GM21576 (cell line): ENCODE measurements around the gene SLC29A3.

Source experiments
- ATAC-seq: cut with Tn5 transposase; IDR thresholded peaks from one replicate; pipeline ENCODE4 v1.9.1; 2021; ENCODE audit warnings: mild to moderate bottlenecking, moderate library complexity; ENCODE audit not compliant: unreplicated experiment

The SLC29A3 gene

GRCh38 chr10:71319800-71320392, 837 bp downstream of the SLC29A3 start:
- ATAC-seq = no peak

- ATAC-seq = no peak
These were observed 1.5 kb downstream of the SLC29A3 start for GRCh38 chr10:71320592-71320991.

DNA sequence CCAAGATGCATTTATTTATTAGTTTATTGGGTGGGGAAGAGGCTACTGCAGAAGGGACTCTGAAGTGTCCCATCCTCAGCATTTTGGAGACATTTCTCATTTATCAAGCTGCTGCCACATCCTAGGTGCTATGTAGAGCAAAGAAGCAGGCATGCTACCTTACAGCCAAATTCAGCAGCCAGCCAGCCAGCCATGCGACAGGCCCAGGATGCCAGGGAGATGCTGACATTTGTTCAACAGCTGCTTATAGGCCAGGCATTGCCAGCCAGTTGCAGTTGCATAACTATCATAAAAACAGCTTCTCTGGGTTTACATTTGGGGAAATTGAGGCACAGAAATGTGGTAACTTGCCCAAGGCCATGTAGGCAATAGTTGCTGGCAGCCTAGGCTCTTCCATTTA, 2.3 kb downstream of the SLC29A3 start:
- no peak for ATAC-seq

GRCh38 chr10:71323407-71323806, 4.3 kb downstream of the SLC29A3 start:
- no peak for ATAC-seq

GRCh38 chr10:71324743-71325142, 5.7 kb downstream of the SLC29A3 start:
- no peak for ATAC-seq

DNA sequence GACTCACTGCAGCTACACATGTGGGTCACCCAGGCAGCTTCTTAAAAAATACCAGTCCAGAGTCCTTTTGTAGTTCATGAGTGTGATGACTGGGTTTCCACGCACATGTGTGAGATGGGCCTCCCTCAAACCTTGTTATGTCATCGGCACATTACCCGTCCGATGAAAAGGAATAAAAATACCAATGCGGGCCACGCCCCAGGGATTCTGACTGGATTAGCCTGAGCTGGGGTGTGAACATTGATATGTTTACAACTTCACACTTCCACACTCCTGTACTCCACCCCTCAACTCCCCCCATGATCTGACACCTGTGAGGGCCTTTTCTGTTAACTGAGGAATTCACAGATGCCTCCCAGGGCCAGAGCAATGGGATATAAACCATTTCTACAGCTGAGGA, 6.2 kb downstream of the SLC29A3 start:
- no peak for ATAC-seq

DNA sequence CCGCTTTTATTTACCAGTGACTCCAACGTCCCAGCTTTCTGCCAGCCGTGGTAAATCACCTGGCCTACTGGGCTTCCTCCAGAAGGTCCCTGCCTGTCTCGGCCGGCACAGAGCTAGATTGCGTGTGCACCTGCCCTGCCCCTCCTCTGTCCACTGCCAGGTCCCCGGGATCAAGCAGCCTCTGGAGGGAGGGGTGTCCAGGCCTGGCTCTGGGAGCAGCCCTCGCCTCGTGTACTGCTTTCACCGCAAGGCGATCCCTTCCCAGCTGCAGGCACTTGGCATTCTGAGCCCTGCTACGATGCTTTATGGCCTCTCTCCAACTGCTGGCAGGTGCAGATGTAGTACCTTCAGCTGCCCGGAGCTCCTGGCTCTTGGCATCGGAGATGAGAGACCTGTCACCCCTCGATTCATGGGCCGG, 7.4 kb downstream of the SLC29A3 start:
- no peak for ATAC-seq

GRCh38 chr10:71330789-71331404, 11.8 kb downstream of the SLC29A3 start:
- no peak for ATAC-seq

- ATAC-seq = no peak
These were observed 12.7 kb downstream of the SLC29A3 start for GRCh38 chr10:71331736-71332135.

- no peak for ATAC-seq
These were observed 13.4 kb downstream of the SLC29A3 start for GRCh38 chr10:71332466-71332865.

DNA sequence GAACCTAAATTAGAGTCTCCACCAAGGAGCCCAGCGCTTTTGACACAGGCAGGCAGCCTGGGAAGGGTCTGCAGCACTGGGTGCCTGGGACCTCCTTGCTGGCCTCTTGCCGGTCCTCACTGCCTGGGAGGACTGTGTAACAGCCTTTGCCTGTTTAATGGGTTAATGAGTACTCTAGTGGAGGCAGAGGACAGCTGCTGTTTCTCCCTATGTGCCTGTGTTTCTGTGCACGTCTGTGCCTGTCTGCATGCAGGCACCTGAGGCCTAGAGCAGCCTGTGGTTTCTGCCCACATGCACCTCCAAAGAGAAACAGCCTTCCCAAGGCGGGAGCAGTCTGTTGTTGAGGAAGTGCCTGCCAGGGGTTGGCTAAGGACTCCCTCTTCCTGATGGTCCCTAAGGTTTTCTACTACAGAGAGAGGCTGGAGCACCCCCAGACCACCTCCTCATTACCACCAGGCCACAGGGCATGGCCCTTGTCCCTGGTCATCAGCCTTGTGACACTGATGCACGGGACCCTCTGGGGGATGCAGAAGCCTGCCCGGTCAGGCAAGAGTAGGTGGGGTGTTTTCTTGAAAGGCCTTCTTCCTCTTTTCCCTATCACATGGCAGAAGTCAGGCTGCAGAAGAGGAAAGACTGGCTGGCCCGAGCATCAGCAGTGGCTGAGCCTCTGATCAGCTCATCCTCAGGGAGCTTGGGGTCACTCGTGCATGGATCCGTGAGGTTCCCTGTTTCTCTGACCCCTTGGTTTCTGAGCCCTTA, 14.2 kb downstream of the SLC29A3 start:
- no peak for ATAC-seq

- ATAC-seq = no peak
These were observed 15.2 kb downstream of the SLC29A3 start for GRCh38 chr10:71334221-71334791.

DNA sequence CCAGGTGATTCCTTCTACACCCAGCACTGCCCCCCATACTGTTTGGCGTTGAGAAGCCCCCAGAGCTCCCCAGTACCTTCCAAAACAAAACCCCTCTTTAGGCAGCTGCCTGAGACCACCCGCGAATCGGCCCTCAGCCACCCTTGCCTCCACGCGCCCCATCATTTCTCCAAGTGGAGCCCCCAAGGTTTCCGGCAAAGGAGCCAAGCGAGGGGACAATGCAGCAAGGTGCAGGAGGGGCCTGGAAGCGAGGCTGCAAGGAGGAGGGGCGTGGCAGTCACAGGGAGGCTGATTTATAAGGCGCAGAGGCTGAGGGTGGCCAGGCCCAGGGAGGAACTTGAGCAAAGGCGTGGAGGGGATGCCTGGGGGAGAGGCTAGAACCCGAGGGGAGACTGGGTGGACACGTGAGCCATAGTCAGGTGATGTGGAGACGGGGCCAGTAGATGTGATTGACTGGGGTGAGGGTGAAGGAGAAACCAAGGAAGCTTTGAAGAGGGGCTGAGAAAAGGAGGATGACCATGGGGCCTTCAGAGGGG, 16.2 kb downstream of the SLC29A3 start:
- ATAC-seq = no peak

DNA sequence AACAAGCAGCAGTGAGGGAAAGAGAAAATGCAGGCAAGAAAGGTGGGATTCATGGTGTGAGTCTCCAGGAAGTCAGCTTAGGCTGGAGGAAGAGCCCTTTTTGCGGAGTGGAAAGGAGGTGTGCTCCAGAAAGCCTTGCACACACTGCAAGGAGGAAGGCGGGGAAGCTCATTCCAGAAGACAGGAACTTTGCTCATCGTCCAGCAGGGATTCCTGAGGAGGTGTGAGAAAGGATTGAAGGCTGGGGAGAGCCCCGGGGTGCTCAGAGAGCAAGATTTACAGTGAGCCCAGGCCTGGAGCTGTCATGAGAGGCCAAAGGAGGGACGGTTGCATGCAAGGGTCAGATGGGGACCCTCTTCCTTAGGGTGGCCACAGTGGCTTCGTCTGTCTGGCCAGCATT, 17.6 kb downstream of the SLC29A3 start:
- no peak for ATAC-seq

DNA sequence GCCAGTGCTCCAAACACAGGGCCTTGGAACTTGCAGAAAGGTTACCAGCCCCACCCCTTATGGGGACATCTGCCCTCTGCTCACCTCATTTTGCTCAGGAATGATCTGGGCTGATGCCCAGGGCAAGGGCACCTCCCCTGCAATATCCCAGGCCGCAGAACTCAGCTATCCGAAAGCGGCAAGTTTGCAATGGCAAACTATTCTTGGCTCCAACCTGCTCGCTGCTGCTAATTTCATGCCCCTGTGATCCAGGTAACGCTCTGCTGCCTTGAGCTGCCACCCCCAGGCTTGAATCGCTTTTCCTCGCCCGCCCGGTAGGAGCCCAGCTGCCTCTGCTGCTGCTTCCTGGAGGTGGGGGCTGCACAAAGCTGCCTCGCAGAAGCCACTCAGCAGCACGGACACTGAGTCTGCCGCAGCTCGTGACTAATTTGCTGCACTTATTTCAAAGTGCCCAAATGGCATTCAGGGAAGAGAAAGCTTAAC, 18.2 kb downstream of the SLC29A3 start:
- no peak for ATAC-seq

DNA sequence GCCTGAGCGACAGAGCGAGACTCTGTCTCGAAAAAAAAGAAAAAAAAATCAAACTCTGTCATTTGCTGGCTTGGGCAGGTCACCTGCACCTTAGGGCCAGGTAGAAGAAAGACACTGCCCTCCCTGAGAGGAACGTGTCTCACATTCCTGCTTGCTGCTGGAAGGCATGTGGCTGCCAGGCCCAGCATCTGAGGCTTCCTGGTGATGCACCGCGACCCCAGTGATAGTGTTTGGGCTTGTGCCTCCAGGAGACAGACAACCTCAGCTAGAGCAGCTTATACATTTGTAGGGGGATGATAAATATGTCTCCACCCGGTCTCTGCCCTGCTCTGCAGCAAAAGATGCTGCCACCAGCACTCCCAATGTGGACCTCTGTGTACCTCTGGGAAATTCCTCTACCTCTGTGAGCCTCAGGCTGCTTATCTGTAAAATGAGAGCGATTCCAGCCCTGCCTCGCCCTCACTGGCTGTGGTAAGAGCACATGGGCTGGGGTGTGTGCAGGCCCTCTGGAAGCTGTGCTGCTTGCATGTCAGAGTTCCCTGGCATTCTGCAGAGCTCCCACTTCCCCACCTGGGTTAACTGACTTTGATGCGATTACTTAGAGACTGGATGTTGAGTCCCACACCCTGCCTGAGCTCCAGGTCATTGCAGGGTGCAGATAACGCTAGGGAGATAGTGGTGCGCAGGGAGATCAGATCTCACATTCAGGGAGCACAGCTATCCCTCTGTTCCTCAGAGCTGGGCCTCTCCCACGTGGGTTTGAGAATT, 19.9 kb downstream of the SLC29A3 start:
- no peak for ATAC-seq

- no peak for ATAC-seq
These were observed 20.9 kb downstream of the SLC29A3 start for GRCh38 chr10:71339796-71340589.

- no peak for ATAC-seq
These were observed 23.7 kb downstream of the SLC29A3 start for GRCh38 chr10:71342573-71343391.

- no peak for ATAC-seq
These were observed 24.3 kb downstream of the SLC29A3 start for GRCh38 chr10:71343392-71343773.
